ENCODE results near the gene RIPOR3. TPM values are rescaled to one million over a fixed set of nuclear protein-coding genes. Genes with fewer than 3 reads are reported as not detected.

Gene RIPOR3
- total and polyA plus RNA-seq, 4 donors, result 5.6 to 90.3 (median 16.3) TPM

- no peaks in the 10 kb centered on the region for H3K27me3 ChIP-seq (ENCODE audit: control insufficient read depth in 4 of 4, insufficient read depth in 4 of 4, low read length in 3 of 4)
- no peak overlapping the region for H3K4me3 ChIP-seq (ENCODE audit: low read depth in 1 of 3, low read length in 3 of 3)
- TF ChIP-seq HNF4G (IDR thresholded peaks at IDR 0.05) (no peak), GABPA (IDR thresholded peaks at IDR 0.05 in 1 of 2, conservative IDR thresholded peaks at IDR 0.05 in 1 of 2) (no peak), ZBTB33 (IDR thresholded peaks at IDR 0.05) (no peak), REST (IDR thresholded peaks at IDR 0.05) (no peak), FOXA1 (IDR thresholded peaks at IDR 0.05) (no peak), FOXA2 (IDR thresholded peaks at IDR 0.05) (no peak), NR2F2 (IDR thresholded peaks at IDR 0.05) (no peak), SP1 (IDR thresholded peaks at IDR 0.05) (no peak)
- H3K9ac ChIP-seq (ENCODE audit: low read depth in 1 of 2, low read length in 2 of 2), result no peak overlapping the region
- H3K36me3 ChIP-seq (ENCODE audit: control insufficient read depth in 4 of 4, insufficient read depth in 3 of 4, low read depth in 1 of 4, low read length in 3 of 4), result peaks cover 0 to 2% (median 0%) of the 10 kb centered on the region in 4 donors
- H3K27ac ChIP-seq (ENCODE audit: low read depth in 1 of 2, low read length in 2 of 2), result no peak overlapping the region
- H3K4me1 ChIP-seq (ENCODE audit: control insufficient read depth in 4 of 4, insufficient read depth in 4 of 4, low read length in 3 of 4), result peaks cover 0 to 6% (median 4%) of the 10 kb centered on the region in 4 donors
- WGBS, result 96% methylated on average over 4 of the region's 4 CpGs
- H3K9me3 ChIP-seq (ENCODE audit: control insufficient read depth in 4 of 4, low read length in 3 of 4), result no peaks in the 10 kb centered on the region
- no peak for DNase-seq (ENCODE audit: low spot score)
These were observed 140.1 kb downstream of the RIPOR3 start for GRCh38 chr20:50551288-50551687.

GRCh38 chr20:50550531-50550930 lies 140.8 kb downstream of the RIPOR3 start:
- Histone ChIP-seq H3K27ac (ENCODE audit: low read depth in 1 of 2, low read length in 2 of 2) (no peak overlapping the region), H3K9me3 (ENCODE audit: control insufficient read depth in 4 of 4, low read length in 3 of 4) (no peaks in the 10 kb centered on the region), H3K36me3 (ENCODE audit: control insufficient read depth in 4 of 4, insufficient read depth in 3 of 4, low read depth in 1 of 4, low read length in 3 of 4) (peaks cover 0 to 2% (median 0%) of the 10 kb centered on the region in 4 donors), H3K9ac (ENCODE audit: low read depth in 1 of 2, low read length in 2 of 2) (no peak overlapping the region), H3K4me1 (ENCODE audit: control insufficient read depth in 4 of 4, insufficient read depth in 4 of 4, low read length in 3 of 4) (peaks cover 0 to 11% (median 4%) of the 10 kb centered on the region in 4 donors), H3K4me3 (ENCODE audit: low read depth in 1 of 3, low read length in 3 of 3) (no peak overlapping the region), H3K27me3 (ENCODE audit: control insufficient read depth in 4 of 4, insufficient read depth in 4 of 4, low read length in 3 of 4) (no peaks in the 10 kb centered on the region)
- TF ChIP-seq FOXA1 (IDR thresholded peaks at IDR 0.05), result no peak
- no peak for TF ChIP-seq HNF4A (conservative IDR thresholded peaks at IDR 0.05)
- no peak for TF ChIP-seq CTCF (IDR thresholded peaks at IDR 0.05; ENCODE audit: low read depth, low read length, missing input control)
- TF ChIP-seq GABPA (IDR thresholded peaks at IDR 0.05 in 1 of 2, conservative IDR thresholded peaks at IDR 0.05 in 1 of 2), result no peak
- TF ChIP-seq NR2F2 (IDR thresholded peaks at IDR 0.05), result no peak
- no peak for TF ChIP-seq MAX (IDR thresholded peaks at IDR 0.05)
- TF ChIP-seq FOXA2 (IDR thresholded peaks at IDR 0.05), result no peak
- TF ChIP-seq SP1 (IDR thresholded peaks at IDR 0.05), result no peak
- TF ChIP-seq REST (IDR thresholded peaks at IDR 0.05), result no peak
- no peak for TF ChIP-seq ZBTB33 (IDR thresholded peaks at IDR 0.05)
- no peak for TF ChIP-seq RAD21 (IDR thresholded peaks at IDR 0.05)
- TF ChIP-seq YY1 (IDR thresholded peaks at IDR 0.05), result no peak
- TF ChIP-seq EGR1 (IDR thresholded peaks at IDR 0.05; ENCODE audit: low read depth in 2 of 2), result no peak
- no peak for TF ChIP-seq RXRA (IDR thresholded peaks at IDR 0.05)
- TF ChIP-seq JUND (IDR thresholded peaks at IDR 0.05), result no peak
- no peak for TF ChIP-seq ATF3 (IDR thresholded peaks at IDR 0.05)
- 95% methylated on average over 2 of the region's 2 CpGs for WGBS
- no peak for DNase-seq (ENCODE audit: low spot score)

Data from liver (tissue), 9 donors.